Astrocyte of the cerebellum (primary cell): ENCODE results near the gene PACS2.

Experiments
- DNase-seq: peaks from one replicate; pipeline ENCODE4 v3.0.0-alpha.2; 2011; ENCODE audit warnings: low read depth
- H3K4me3 ChIP-seq: 2 replicates; pipeline ENCODE4 v1.5.1; 2011; ENCODE audit warnings: mild to moderate bottlenecking, low read depth, low read length, moderate library complexity
- CTCF ChIP-seq: IDR thresholded peaks from 2 replicates; pipeline ENCODE4 v1.5.1; 2012; ENCODE audit warnings: low read length, low read depth, moderate library complexity, mild to moderate bottlenecking; ENCODE audit errors: missing control alignments
- in situ Hi-C: cut with HindIII; loops from 2 replicates; pipeline ENCODE4 v1.10.0; 2017; ENCODE audit warnings: low sequenced_read_pairs

The PACS2 gene

GRCh38 chr14:105420101-105420973 lies 105.8 kb downstream of the PACS2 start:
- no peak for DNase-seq
- no peak for TF ChIP-seq CTCF
- in situ Hi-C loops: no loop called here
- H3K4me3 ChIP-seq: peak overlapping the region; percentile 79

- no peak for TF ChIP-seq CTCF
- peak overlapping the region; percentile 79 for H3K4me3 ChIP-seq
- no peak for DNase-seq
- in situ Hi-C loops: no loop called here
These were observed 106.6 kb downstream of the PACS2 start for GRCh38 chr14:105420974-105421674.

- peak overlapping the region; percentile 79 for H3K4me3 ChIP-seq
- in situ Hi-C loops: no loop called here
- TF ChIP-seq CTCF: no peak
- DNase-seq: no peak
These were observed 107.4 kb downstream of the PACS2 start for GRCh38 chr14:105421723-105422615.

- no peak for DNase-seq
- TF ChIP-seq CTCF: no peak
- in situ Hi-C loops: no loop called here
- no peak overlapping the region for H3K4me3 ChIP-seq
These were observed 108.3 kb downstream of the PACS2 start for GRCh38 chr14:105422695-105423487.

- no peak for DNase-seq
- H3K4me3 ChIP-seq: no peak overlapping the region
- in situ Hi-C loops: no loop called here
- no peak for TF ChIP-seq CTCF
These were observed 109.1 kb downstream of the PACS2 start for GRCh38 chr14:105423488-105424195.
